ENCODE results near the gene PBX1.

Gene PBX1

DNA sequence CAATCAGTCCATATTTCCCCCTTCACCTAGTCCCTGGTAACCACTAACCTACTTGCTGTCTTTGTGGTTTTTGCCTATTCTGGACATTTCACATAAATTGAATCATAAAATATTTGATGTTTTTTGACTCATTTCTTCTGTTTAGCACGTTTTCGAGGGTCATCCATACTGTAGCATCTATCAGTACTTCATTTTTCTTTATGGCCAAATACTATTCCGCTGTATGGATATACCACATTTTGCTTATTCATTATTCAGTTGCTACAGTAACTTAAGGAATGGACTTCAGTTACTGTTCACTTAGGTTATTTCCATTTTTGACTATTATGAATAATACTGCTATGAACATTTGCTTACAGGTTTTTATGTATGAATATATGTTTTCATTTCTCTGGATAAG, 12.3 kb downstream of the PBX1 start:
- no peaks in the 10 kb centered on the region for H3K27me3 ChIP-seq (ENCODE audit: control insufficient read depth, low read length)
- no peak overlapping the region for H3K4me3 ChIP-seq (ENCODE audit: low read length)
- H4K20me1 ChIP-seq (ENCODE audit: control insufficient read depth, insufficient read depth, low read depth, low read length) = no peaks in the 10 kb centered on the region
- no peaks in the 10 kb centered on the region for H3F3A ChIP-seq (ENCODE audit: control insufficient read depth, insufficient read depth)
- TF ChIP-seq, protein P1, sequence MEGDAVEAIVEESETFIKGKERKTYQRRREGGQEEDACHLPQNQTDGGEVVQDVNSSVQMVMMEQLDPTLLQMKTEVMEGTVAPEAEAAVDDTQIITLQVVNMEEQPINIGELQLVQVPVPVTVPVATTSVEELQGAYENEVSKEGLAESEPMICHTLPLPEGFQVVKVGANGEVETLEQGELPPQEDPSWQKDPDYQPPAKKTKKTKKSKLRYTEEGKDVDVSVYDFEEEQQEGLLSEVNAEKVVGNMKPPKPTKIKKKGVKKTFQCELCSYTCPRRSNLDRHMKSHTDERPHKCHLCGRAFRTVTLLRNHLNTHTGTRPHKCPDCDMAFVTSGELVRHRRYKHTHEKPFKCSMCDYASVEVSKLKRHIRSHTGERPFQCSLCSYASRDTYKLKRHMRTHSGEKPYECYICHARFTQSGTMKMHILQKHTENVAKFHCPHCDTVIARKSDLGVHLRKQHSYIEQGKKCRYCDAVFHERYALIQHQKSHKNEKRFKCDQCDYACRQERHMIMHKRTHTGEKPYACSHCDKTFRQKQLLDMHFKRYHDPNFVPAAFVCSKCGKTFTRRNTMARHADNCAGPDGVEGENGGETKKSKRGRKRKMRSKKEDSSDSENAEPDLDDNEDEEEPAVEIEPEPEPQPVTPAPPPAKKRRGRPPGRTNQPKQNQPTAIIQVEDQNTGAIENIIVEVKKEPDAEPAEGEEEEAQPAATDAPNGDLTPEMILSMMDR (IDR thresholded peaks at IDR 0.05; ENCODE audit: low read depth, low read length, poor library complexity, severe bottlenecking) = no peak
- no peak for TF ChIP-seq EZH2phosphoT487 (IDR thresholded peaks at IDR 0.05; ENCODE audit: borderline replicate concordance, low read length)
- H3K4me1 ChIP-seq (ENCODE audit: control insufficient read depth, low read length) = no peaks in the 10 kb centered on the region
- no peak overlapping the region for H3K4me2 ChIP-seq (ENCODE audit: low read length)
- no peaks in the 10 kb centered on the region for H3K9me3 ChIP-seq (ENCODE audit: control insufficient read depth, insufficient read depth, low read length)
- no peaks in the 10 kb centered on the region for H3K79me2 ChIP-seq (ENCODE audit: control insufficient read depth, low read length)
- no peak overlapping the region for H3K27ac ChIP-seq (ENCODE audit: low read depth, low read length)
- H3K9me2 ChIP-seq (replicated peaks; ENCODE audit: control insufficient read depth, low read length) = no peaks in the 10 kb centered on the region
- H3K36me3 ChIP-seq (ENCODE audit: control insufficient read depth, low read length) = no peaks in the 10 kb centered on the region

DNA sequence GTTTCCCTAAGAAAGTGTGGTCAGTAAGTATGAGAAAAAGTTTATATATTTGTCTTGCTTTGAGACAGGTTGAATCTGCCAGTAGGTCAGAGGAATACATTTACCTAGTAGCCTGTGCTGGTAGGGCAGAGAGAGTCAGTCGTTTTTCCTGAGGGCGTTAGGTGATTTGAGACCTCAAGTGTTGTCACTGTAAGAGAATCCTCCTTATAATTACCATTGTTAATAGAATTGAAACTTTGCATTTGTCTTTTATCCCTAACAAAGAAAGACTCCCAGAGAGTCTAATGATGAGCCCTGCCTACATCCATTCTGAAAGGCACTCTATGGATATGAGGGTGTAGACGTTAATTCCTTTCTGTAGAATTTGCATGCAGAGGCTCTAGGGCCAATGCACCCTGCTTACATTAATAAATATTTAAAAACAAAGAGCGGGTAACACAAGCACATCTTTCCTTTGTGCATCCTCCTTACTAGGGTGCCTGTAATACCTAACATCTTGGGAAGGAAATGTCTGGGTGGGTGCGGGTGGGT, 16.4 kb downstream of the PBX1 start:
- Histone ChIP-seq H4K20me1 (ENCODE audit: control insufficient read depth, insufficient read depth, low read depth, low read length) (no peaks in the 10 kb centered on the region), H3K4me1 (ENCODE audit: control insufficient read depth, low read length) (no peaks in the 10 kb centered on the region), H3K27ac (ENCODE audit: low read depth, low read length) (no peak overlapping the region), H3K36me3 (ENCODE audit: control insufficient read depth, low read length) (no peaks in the 10 kb centered on the region), H3K27me3 (ENCODE audit: control insufficient read depth, low read length) (no peaks in the 10 kb centered on the region), H3K9me2 (replicated peaks; ENCODE audit: control insufficient read depth, low read length) (no peaks in the 10 kb centered on the region), H3F3A (ENCODE audit: control insufficient read depth, insufficient read depth) (no peaks in the 10 kb centered on the region), H3K4me3 (ENCODE audit: low read length) (no peak overlapping the region), H3K79me2 (ENCODE audit: control insufficient read depth, low read length) (no peaks in the 10 kb centered on the region), H3K4me2 (ENCODE audit: low read length) (no peak overlapping the region), H3K9me3 (ENCODE audit: control insufficient read depth, insufficient read depth, low read length) (no peaks in the 10 kb centered on the region)
- TF ChIP-seq EZH2phosphoT487 (IDR thresholded peaks at IDR 0.05; ENCODE audit: borderline replicate concordance, low read length) = no peak
- TF ChIP-seq, protein P1 (IDR thresholded peaks at IDR 0.05; ENCODE audit: low read depth, low read length, poor library complexity, severe bottlenecking) = no peak

DNA sequence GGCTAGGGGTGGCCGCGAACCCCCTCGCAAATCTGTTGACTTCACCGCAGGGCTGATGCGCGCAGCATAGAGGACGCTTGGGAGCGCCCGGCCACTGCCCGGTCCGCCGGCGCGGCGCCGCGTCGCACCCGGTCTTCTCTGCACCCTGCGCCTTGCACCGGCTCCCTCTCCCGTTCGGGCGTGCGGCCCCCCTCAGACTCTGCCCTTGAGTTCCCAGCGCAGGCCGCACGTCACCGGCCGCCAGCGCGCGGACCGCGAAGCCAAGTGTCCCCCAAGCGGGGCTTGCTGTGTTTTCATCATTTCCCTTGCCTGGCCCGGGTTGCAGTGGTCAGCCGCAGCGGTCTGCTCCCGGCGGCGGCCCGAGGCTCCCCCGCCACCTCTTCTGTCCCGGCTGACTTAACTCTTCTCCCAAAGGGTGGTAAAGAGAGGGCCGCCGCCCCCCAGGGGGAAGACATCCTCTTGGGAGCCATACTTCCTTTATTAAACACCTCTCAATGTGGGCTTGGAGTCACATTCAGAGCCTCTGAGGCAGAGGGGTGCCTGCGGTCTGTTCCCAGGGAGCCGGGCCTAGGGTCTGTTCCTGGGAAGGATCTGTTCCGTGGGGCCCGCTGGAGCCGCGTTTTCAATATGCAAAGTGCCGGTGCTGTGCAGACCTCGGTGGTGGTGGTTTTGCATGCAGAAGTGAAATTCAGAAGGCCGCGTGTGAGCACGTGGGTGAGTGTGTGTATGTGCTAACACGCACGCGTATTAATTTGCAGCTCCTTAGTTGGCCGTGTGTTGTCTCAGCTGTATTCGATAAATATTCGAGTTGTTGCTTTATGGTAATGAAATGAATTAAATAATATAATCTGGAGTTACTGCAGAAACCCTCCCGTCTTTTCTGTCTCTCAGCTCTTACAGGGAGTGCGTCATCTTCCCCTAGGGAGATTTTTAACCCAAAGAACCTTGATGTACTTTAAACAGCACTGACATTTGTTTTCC, 17.6 kb downstream of the PBX1 start:
- Histone ChIP-seq H3F3A (ENCODE audit: control insufficient read depth, insufficient read depth) (no peaks in the 10 kb centered on the region), H3K4me2 (ENCODE audit: low read length) (no peak overlapping the region), H3K4me3 (ENCODE audit: low read length) (no peak overlapping the region), H3K27ac (ENCODE audit: low read depth, low read length) (no peak overlapping the region), H3K79me2 (ENCODE audit: control insufficient read depth, low read length) (no peaks in the 10 kb centered on the region), H3K9me3 (ENCODE audit: control insufficient read depth, insufficient read depth, low read length) (no peaks in the 10 kb centered on the region), H3K27me3 (ENCODE audit: control insufficient read depth, low read length) (no peaks in the 10 kb centered on the region), H4K20me1 (ENCODE audit: control insufficient read depth, insufficient read depth, low read depth, low read length) (no peaks in the 10 kb centered on the region), H3K9me2 (replicated peaks; ENCODE audit: control insufficient read depth, low read length) (no peaks in the 10 kb centered on the region), H3K4me1 (ENCODE audit: control insufficient read depth, low read length) (no peaks in the 10 kb centered on the region), H3K36me3 (ENCODE audit: control insufficient read depth, low read length) (no peaks in the 10 kb centered on the region)
- TF ChIP-seq EZH2phosphoT487 (IDR thresholded peaks at IDR 0.05; ENCODE audit: borderline replicate concordance, low read length) = no peak
- TF ChIP-seq, protein P1 (IDR thresholded peaks at IDR 0.05; ENCODE audit: low read depth, low read length, poor library complexity, severe bottlenecking) = no peak

All from DOHH2 (cell line).